Fibroblast of lung (primary cell): Measurements from ENCODE around the gene FBN3.

ENCODE experiments used
- EZH2 ChIP-seq: IDR thresholded peaks from 2 replicates; pipeline ENCODE4 v1.5.1; 2012; ENCODE audit warnings: low read length, control low read depth, mild to moderate bottlenecking; ENCODE audit errors: missing control alignments
- TF ChIP-seq, protein P1 (sequence below), 2 donors: IDR thresholded peaks in 1 of 2; conservative IDR thresholded peaks in 1 of 2; 1 replicate in 1 of 2; 2 replicates in 1 of 2; pipeline ENCODE4 v1.5.1; 2011 to 2012; ENCODE audit warnings: low read length in 2 of 2, control low read depth in 1 of 2, inconsistent platforms in 1 of 2, low read depth in 1 of 2, mild to moderate bottlenecking in 1 of 2

DNA sequence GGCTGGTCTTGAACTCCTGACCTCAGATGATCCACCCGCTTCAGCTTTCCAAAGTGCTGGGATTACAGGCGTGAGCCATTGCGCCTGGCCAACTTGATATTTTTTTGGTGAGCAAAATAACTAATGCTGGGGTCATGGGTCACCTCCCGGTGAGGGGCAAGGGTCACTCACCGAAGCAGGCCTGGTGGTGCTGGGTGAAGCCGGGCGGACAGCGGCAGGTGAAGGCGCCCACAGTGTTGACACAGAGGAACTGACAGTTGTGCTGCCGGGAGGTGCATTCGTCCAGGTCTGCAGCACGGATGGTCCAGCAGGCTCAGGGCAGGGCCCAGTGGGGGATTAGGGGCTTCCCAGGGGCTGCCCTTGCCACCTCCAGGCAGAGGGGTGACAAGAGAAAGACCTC is 68.6 kb downstream of the FBN3 start:
- no peak for TF ChIP-seq EZH2
- TF ChIP-seq, protein P1, sequence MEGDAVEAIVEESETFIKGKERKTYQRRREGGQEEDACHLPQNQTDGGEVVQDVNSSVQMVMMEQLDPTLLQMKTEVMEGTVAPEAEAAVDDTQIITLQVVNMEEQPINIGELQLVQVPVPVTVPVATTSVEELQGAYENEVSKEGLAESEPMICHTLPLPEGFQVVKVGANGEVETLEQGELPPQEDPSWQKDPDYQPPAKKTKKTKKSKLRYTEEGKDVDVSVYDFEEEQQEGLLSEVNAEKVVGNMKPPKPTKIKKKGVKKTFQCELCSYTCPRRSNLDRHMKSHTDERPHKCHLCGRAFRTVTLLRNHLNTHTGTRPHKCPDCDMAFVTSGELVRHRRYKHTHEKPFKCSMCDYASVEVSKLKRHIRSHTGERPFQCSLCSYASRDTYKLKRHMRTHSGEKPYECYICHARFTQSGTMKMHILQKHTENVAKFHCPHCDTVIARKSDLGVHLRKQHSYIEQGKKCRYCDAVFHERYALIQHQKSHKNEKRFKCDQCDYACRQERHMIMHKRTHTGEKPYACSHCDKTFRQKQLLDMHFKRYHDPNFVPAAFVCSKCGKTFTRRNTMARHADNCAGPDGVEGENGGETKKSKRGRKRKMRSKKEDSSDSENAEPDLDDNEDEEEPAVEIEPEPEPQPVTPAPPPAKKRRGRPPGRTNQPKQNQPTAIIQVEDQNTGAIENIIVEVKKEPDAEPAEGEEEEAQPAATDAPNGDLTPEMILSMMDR (conservative IDR thresholded peaks at IDR 0.05 in 1 of 2, IDR thresholded peaks at IDR 0.05 in 1 of 2; ENCODE audit: low read depth in 1 of 2, low read length in 2 of 2): no peak
